ENCODE measurements around the gene C2CD2L. TPM values are rescaled to one million over a fixed set of nuclear protein-coding genes. Genes with fewer than 3 reads are reported as not detected.
"Not testable (repeated sequence)": the region's sequence is repeated elsewhere in the genome, so short reads cannot be mapped to it uniquely, and the experiment has no call there.

The C2CD2L gene
- total RNA-seq, 1 donor from 2014 or later = 11.8 TPM

DNA sequence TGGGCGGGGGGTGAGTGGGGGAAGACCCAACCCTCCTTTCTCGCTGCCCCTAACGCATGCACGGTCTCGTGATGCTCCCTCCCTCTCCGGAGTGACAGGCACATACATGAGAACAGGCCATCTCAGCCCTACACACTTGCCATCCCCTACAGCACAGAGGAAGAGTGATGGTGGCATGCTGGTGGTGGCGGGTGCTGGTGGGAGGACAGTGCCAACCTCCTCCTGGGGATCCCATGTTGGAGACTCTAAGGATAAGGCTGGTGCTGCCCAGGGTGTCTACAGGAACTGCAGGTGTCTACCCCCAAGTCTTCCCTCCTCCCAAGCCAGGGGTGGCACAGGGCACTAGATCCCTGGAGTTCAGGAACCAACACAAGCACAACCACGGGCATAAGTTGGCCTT, 54.7 kb downstream of the C2CD2L start:
- no peaks in the 10 kb centered on the region for H3K36me3 ChIP-seq (ENCODE audit: control insufficient read depth, insufficient read depth, low read length)
- no peaks in the 10 kb centered on the region for H3K27me3 ChIP-seq (ENCODE audit: control insufficient read depth, insufficient read depth, low read length)
- H3K4me3 ChIP-seq (ENCODE audit: low read depth, low read length) = no peak overlapping the region
- TF ChIP-seq, protein P1, sequence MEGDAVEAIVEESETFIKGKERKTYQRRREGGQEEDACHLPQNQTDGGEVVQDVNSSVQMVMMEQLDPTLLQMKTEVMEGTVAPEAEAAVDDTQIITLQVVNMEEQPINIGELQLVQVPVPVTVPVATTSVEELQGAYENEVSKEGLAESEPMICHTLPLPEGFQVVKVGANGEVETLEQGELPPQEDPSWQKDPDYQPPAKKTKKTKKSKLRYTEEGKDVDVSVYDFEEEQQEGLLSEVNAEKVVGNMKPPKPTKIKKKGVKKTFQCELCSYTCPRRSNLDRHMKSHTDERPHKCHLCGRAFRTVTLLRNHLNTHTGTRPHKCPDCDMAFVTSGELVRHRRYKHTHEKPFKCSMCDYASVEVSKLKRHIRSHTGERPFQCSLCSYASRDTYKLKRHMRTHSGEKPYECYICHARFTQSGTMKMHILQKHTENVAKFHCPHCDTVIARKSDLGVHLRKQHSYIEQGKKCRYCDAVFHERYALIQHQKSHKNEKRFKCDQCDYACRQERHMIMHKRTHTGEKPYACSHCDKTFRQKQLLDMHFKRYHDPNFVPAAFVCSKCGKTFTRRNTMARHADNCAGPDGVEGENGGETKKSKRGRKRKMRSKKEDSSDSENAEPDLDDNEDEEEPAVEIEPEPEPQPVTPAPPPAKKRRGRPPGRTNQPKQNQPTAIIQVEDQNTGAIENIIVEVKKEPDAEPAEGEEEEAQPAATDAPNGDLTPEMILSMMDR (IDR thresholded peaks at IDR 0.05; ENCODE audit: insufficient read depth, low read length, poor library complexity, severe bottlenecking) = no peak
- no peak for DNase-seq (ENCODE audit: low read depth)

DNA sequence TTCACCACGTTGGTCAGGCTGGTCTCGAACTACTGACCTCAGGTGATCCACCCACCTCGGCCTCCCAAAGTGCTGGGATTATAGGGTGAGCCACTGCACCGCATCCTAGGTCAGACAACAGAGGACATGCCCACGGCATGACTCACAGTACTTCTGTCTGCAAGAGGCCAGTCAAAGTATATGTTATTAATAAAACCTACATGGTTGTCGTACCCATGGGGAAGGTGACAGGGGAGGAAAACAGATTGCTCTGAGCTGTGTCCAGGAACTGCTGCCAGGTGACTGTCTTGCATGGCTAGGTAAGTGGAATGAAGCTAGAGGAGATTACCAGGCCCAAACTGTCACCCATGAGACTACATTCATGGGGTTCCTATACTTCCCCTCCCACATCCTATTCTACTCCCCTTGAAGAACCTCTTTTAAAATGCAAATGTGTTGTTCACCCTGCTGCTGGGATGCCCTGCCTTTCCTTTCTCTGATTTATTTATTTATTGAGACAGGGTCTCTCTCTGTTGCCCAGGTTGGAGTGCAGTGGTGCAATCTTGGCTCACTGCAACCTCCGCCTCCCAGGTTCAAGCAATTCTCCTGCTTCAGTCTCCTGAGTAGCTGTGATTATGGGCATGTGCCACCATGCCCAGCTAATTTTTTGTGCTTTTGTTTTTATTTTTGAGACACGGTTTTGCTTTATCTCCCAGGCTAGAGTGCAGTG, 59.4 kb downstream of the C2CD2L start:
- TF ChIP-seq, protein P1 (IDR thresholded peaks at IDR 0.05; ENCODE audit: insufficient read depth, low read length, poor library complexity, severe bottlenecking) = no peak
- Histone ChIP-seq H3K36me3 (ENCODE audit: control insufficient read depth, insufficient read depth, low read length) (no peaks in the 10 kb centered on the region), H3K27me3 (ENCODE audit: control insufficient read depth, insufficient read depth, low read length) (no peaks in the 10 kb centered on the region), H3K4me3 (ENCODE audit: low read depth, low read length) (no peak overlapping the region)
- DNase-seq (ENCODE audit: low read depth) = peak; percentile 72

DNA sequence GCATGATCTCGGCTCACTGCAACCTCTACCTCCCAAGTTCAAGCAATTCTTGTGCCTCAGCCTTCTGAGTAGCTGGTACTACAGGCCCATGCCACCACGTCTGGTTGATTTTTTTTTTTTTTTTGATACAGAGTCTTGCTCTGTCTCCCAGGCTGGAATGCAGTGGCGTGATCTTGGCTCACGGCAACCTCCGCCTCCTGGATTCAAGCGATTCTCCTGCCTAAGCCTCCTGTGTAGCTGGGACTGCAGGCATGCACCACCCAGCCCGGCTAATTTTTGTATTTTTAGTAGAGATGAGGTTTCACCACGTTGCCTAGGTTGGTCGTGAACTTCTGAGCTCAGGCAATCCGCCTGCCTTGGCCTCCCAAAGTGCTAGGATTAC, 59.9 kb downstream of the C2CD2L start:
- H3K36me3 ChIP-seq (ENCODE audit: control insufficient read depth, insufficient read depth, low read length); H3K4me3 ChIP-seq (ENCODE audit: low read depth, low read length); DNase-seq (ENCODE audit: low read depth); H3K27me3 ChIP-seq (ENCODE audit: control insufficient read depth, insufficient read depth, low read length): not testable (repeated sequence)

DNA sequence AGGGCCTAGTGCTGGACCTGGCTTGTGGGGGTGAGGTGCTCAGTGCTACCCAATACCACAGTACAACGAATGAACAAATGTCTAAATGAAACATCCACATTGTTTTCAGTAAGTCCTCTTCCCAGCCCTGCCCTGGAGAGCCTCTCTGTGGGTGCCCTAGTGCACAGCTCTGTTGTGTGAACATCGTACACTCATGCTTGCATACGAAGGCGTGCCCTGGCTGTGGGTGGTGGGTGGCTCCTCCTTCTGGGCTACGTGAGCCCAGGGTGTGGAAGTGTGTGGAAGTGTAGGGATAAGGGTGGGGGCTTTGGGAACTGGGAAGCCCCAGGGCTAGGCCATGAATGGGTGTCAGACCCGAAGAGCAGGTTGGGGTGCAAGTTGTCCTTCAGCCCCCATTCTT, 60.8 kb downstream of the C2CD2L start:
- Histone ChIP-seq H3K4me3 (ENCODE audit: low read depth, low read length) (no peak overlapping the region), H3K36me3 (ENCODE audit: control insufficient read depth, insufficient read depth, low read length) (no peaks in the 10 kb centered on the region), H3K27me3 (ENCODE audit: control insufficient read depth, insufficient read depth, low read length) (no peaks in the 10 kb centered on the region)
- TF ChIP-seq, protein P1 (IDR thresholded peaks at IDR 0.05; ENCODE audit: insufficient read depth, low read length, poor library complexity, severe bottlenecking) = no peak
- DNase-seq (ENCODE audit: low read depth) = no peak

Other genes with a start within 250 kb of the C2CD2L start
- under 0.01 and 0.14 TPM in 2 replicates for gene CXCR5, start 223.5 kb upstream of the C2CD2L start, total RNA-seq
- 48.3 and 51.9 TPM in 2 replicates for gene BCL9L, start 181.4 kb upstream of the C2CD2L start, total RNA-seq
- 0.25 TPM in 1 of 2 replicates, not detected in the other for gene UPK2, start 151.0 kb upstream of the C2CD2L start, total RNA-seq
- not detected in 2 replicates for gene FOXR1, start 135.6 kb upstream of the C2CD2L start, total RNA-seq
- 25.4 and 29.8 TPM in 2 replicates for gene CENATAC, start 109.2 kb upstream of the C2CD2L start, total RNA-seq
- gene RPS25, start 89.0 kb upstream of the C2CD2L start, total RNA-seq = 1,597 and 2,068 TPM in 2 replicates
- 61.2 and 72.6 TPM in 2 replicates for gene TRAPPC4, start 88.6 kb upstream of the C2CD2L start, total RNA-seq
- gene SLC37A4, start 76.5 kb upstream of the C2CD2L start, total RNA-seq = 20.7 and 27.9 TPM in 2 replicates
- 280 and 303 TPM in 2 replicates for gene HYOU1, start 50.1 kb upstream of the C2CD2L start, total RNA-seq
- gene VPS11, start 39.5 kb upstream of the C2CD2L start, total RNA-seq = 30.7 and 39.0 TPM in 2 replicates
- gene HMBS, start 22.5 kb upstream of the C2CD2L start, total RNA-seq = 27.7 and 29.7 TPM in 2 replicates
- 16.4 and 26.6 TPM in 2 replicates for gene DPAGT1, start 5.5 kb upstream of the C2CD2L start, total RNA-seq
- gene HINFP, start 14.2 kb downstream of the C2CD2L start, total RNA-seq = 25.0 and 28.8 TPM in 2 replicates
- gene ABCG4, start 41.7 kb downstream of the C2CD2L start, total RNA-seq = 0.13 and 0.82 TPM in 2 replicates
- gene NLRX1, start 61.4 kb downstream of the C2CD2L start, total RNA-seq = 10.6 and 15.0 TPM in 2 replicates
- gene NHERF4, start 78.1 kb downstream of the C2CD2L start, total RNA-seq = not detected in 2 replicates
- gene CBL, start 99.0 kb downstream of the C2CD2L start, total RNA-seq = 22.5 and 23.7 TPM in 2 replicates
- 563 and 601 TPM in 2 replicates for gene MCAM, start 209.8 kb downstream of the C2CD2L start, total RNA-seq
- 17.8 and 20.5 TPM in 2 replicates for gene RNF26, start 227.2 kb downstream of the C2CD2L start, total RNA-seq
- 2.9 and 6.2 TPM in 2 replicates for gene C1QTNF5, start 233.5 kb downstream of the C2CD2L start, total RNA-seq
- not detected in 2 replicates for gene MFRP, start 239.4 kb downstream of the C2CD2L start, total RNA-seq